Gastrocnemius medialis (tissue), 4 donors: ENCODE data around the gene BAZ2B.

Experiments
- POLR2A ChIP-seq, 2 donors: fragments of 450-650 bp; IDR thresholded peaks; one replicate each; pipeline ENCODE4 v1.6.1; 2017; ENCODE audit warnings: antibody characterized with exemption in 2 of 2, mild to moderate bottlenecking in 2 of 2, moderate library complexity in 2 of 2
- TF ChIP-seq, protein P1 (sequence below), 5 experiments: fragments of 450-650 bp in 3 of 5; fragments of 200-600 bp in 2 of 5; sonication (generic) in 2 of 5; IDR thresholded peaks in 4 of 5; conservative IDR thresholded peaks in 1 of 5; 1 replicate in 4 of 5; 2 replicates in 1 of 5; pipeline ENCODE4 v1.5.1; 2016 to 2019; ENCODE audit warnings: antibody characterized with exemption in 5 of 5, mild to moderate bottlenecking in 3 of 5, moderate library complexity in 3 of 5

DNA sequence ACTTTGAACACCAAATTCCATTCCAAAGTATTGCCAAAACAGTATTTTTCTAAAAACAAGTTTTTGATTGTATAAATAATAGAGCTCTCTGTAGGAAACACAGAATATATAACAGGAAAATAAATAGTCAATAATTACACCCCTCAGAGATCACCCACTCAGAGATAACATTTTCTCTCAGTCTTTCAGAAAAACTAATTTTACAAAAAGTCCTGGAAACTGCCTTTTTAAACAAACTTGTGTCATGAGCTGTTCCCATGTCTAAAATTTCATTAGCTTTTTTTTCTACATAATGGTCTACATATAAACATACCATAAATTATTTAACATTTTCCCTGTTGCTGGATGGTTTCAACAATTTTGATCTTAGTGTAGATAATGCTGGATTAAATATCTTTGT lies 328.6 kb downstream of the BAZ2B start:
- TF ChIP-seq, protein P1, sequence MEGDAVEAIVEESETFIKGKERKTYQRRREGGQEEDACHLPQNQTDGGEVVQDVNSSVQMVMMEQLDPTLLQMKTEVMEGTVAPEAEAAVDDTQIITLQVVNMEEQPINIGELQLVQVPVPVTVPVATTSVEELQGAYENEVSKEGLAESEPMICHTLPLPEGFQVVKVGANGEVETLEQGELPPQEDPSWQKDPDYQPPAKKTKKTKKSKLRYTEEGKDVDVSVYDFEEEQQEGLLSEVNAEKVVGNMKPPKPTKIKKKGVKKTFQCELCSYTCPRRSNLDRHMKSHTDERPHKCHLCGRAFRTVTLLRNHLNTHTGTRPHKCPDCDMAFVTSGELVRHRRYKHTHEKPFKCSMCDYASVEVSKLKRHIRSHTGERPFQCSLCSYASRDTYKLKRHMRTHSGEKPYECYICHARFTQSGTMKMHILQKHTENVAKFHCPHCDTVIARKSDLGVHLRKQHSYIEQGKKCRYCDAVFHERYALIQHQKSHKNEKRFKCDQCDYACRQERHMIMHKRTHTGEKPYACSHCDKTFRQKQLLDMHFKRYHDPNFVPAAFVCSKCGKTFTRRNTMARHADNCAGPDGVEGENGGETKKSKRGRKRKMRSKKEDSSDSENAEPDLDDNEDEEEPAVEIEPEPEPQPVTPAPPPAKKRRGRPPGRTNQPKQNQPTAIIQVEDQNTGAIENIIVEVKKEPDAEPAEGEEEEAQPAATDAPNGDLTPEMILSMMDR (IDR thresholded peaks at IDR 0.05 in 4 of 5, conservative IDR thresholded peaks at IDR 0.05 in 1 of 5): no peak
- no peak for TF ChIP-seq POLR2A (IDR thresholded peaks at IDR 0.05)
